Muscle layer of colon (tissue), 2 donors: Measurements from ENCODE around the gene HAUS5.

Source experiments
- H3K27ac ChIP-seq: one replicate; pipeline ENCODE4 v1.7.0; 2013; ENCODE audit warnings: low read depth, mild to moderate bottlenecking, low read length, moderate library complexity
- H3K27me3 ChIP-seq, 2 donors: one replicate each; pipeline ENCODE4 v1.7.0; 2013; ENCODE audit warnings: low read length in 2 of 2, mild to moderate bottlenecking in 2 of 2; ENCODE audit not compliant: insufficient read depth in 2 of 2, control insufficient read depth in 1 of 2
- H3K36me3 ChIP-seq: one replicate; pipeline ENCODE4 v1.7.0; 2013; ENCODE audit warnings: mild to moderate bottlenecking, low read length; ENCODE audit not compliant: insufficient read depth
- H3K4me1 ChIP-seq: one replicate; pipeline ENCODE4 v1.7.0; 2013; ENCODE audit warnings: mild to moderate bottlenecking, low read length; ENCODE audit not compliant: insufficient read depth
- H3K4me3 ChIP-seq, 2 donors: one replicate each; pipeline ENCODE4 v1.7.0; 2013; ENCODE audit warnings: low read length in 2 of 2, low read depth in 1 of 2, mild to moderate bottlenecking in 1 of 2, moderate library complexity in 1 of 2
- H3K9ac ChIP-seq: one replicate; pipeline ENCODE4 v1.7.0; 2013; ENCODE audit warnings: low read length
- H3K9me3 ChIP-seq: one replicate; pipeline ENCODE4 v1.7.0; 2013; ENCODE audit warnings: mild to moderate bottlenecking, low read length
- donor health status: abdominal sarcoma.
- donor health status: Adenocarcinoma of cecum.

Gene HAUS5

DNA sequence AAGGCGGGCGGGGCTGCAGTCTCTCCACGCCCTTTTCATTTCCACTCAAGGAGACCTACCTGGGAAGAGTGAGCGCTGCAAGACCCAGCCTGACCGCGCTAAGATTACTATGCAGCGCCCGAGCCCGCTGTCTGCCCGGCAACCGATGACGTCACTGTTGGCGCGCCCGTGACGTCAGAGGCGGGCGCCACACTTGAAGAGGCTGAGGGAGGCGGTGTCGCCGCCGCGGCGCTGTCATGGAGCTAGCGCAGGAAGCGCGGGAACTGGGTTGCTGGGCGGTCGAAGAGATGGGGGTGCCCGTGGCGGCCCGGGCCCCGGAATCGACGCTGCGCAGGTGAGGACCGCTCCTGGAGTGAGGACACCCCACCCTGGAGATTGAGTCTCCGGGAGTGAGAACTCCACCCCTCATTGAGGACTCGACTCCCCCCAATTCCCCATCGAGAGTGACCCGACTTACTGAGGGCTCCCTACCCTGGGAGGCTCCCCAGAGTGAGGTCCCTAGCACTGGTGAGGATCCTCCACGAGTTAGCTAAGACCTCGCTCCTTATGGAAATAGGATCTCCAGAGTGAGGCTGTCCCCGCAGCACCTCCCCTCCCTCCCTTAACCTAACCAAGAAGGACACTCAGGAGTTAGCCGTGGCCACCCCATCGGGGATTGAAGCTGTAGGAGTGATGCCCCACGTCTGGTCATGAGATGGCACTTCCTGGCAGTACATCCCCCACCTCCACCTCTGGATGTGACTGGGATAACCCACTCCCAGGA lies at the start of gene HAUS5:
Gene HAUS5 (plus strand): TSS at position 177 of the 763 bp plus-strand sequence. CDS start 60 bp downstream, at position 237.
- H3K27ac ChIP-seq, result peak within 1 kb of the TSS; percentile 61
- H3K9me3 ChIP-seq, result no peaks in the 10 kb centered on the region
- H3K4me1 ChIP-seq, result peaks cover 11% of the 10 kb centered on the region
- H3K4me3 ChIP-seq, result peak within 1 kb of the TSS; percentile 76 to 89
- peak within 1 kb of the TSS; percentile 79 for H3K9ac ChIP-seq
- H3K36me3 ChIP-seq, result no peaks in the 10 kb centered on the region
- H3K27me3 ChIP-seq, result no peaks in the 10 kb centered on the region

GRCh38 chr19:35562776-35563175 lies 49.8 kb upstream of the HAUS5 start:
- H3K27ac ChIP-seq, result no peak overlapping the region
- no peaks in the 10 kb centered on the region for H3K36me3 ChIP-seq
- no peaks in the 10 kb centered on the region for H3K4me1 ChIP-seq
- no peaks in the 10 kb centered on the region for H3K9me3 ChIP-seq
- H3K4me3 ChIP-seq, result no peak overlapping the region
- peaks cover 10 to 41% of the 10 kb centered on the region in 2 donors for H3K27me3 ChIP-seq
- H3K9ac ChIP-seq, result no peak overlapping the region

- Histone ChIP-seq H3K27ac (no peak within 1 kb of the TSS), H3K27me3 (peaks cover 10 to 36% of the 10 kb centered on the region in 2 donors), H3K4me3 (no peak within 1 kb of the TSS), H3K9me3 (no peaks in the 10 kb centered on the region), H3K9ac (no peak within 1 kb of the TSS), H3K36me3 (no peaks in the 10 kb centered on the region), H3K4me1 (no peaks in the 10 kb centered on the region)
Measured at GRCh38 chr19:35563207-35563829, 49.2 kb upstream of the HAUS5 start, which contains the start of gene ATP4A. Gene ATP4A, minus strand, starts transcription at chr19:35563658. Its CDS starts 29 bp downstream, at chr19:35563629.

DNA sequence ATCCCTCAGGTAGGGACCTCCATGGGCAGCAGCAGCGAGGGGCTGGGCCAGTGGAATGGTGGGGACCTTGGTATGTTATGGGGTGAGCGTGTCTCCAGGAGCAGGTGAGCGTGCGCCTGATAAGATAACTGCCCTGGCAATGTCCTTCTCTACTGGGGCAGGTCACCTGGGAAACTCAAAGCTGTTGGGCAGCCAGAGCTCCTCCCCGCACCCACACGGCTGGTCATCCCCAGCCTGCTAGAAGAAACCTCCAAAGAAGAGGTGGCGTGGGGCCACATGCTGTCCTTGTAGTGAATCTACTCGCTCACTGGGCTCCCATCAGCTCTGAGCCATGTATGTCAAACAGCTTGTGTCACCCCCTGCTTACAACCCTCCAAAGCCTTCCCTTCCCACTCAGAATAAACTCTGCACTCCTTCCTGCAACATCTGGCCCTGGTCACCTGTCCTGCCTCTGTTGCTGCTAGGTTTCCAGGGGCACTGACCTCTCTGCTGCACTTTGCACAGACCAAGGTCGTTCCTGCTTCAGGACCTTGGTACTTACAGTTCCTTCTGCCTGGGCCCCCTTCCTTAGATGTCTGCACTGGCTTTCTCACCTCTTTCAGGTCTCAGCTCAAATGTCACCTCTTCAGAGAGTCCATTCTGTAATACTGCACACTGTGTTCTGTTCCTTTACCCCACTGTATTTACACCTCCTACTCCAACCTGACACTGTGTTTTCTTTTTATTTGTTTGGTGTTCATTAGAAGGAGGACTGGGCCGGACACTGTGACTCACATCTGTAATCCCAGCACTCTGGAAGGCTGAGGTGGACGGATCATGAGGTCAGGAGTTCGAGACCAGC lies 47.3 kb upstream of the HAUS5 start:
- Histone ChIP-seq H3K4me3 (no peak overlapping the region), H3K4me1 (no peaks in the 10 kb centered on the region), H3K9ac (no peak overlapping the region), H3K9me3 (no peaks in the 10 kb centered on the region), H3K27me3 (peaks cover 0 to 22% of the 10 kb centered on the region in 2 donors), H3K27ac (no peak overlapping the region), H3K36me3 (no peaks in the 10 kb centered on the region)

- Histone ChIP-seq H3K9ac (no peak overlapping the region), H3K27ac (no peak overlapping the region), H3K36me3 (no peaks in the 10 kb centered on the region), H3K4me3 (no peak overlapping the region), H3K4me1 (no peaks in the 10 kb centered on the region), H3K27me3 (peaks cover 0 to 10% of the 10 kb centered on the region in 2 donors), H3K9me3 (no peaks in the 10 kb centered on the region)
Measured at GRCh38 chr19:35566738-35567137, 45.8 kb upstream of the HAUS5 start.

DNA sequence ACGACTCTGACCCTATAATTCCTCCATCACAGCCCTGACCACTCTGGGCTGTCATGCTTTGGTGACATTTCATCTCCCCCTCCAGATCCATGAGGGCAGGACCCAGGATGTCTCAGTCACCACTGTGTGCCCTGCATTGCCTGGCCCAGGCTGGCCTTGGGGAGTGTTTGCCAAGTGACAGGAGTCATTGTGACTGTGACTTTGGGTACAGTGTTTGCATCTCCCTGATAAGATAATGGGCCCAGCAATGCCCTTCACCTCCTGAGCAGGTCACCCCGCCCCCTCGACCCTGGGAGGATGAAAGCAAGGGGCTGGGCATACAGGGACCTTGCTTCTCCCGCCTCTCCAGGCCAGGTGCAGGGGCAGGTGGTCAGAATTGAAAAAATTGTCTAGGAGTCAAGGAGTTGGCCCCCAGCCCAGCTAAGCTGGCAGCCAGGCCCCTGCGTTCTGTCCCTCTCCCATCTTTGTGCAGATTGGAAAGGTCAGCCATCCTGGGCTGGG lies 43.2 kb upstream of the HAUS5 start:
- peaks cover 0 to 5% of the 10 kb centered on the region in 2 donors for H3K27me3 ChIP-seq
- no peaks in the 10 kb centered on the region for H3K36me3 ChIP-seq
- H3K4me1 ChIP-seq, result no peaks in the 10 kb centered on the region
- no peak overlapping the region for H3K9ac ChIP-seq
- no peak overlapping the region for H3K27ac ChIP-seq
- H3K4me3 ChIP-seq, result no peak overlapping the region
- H3K9me3 ChIP-seq, result no peaks in the 10 kb centered on the region

GRCh38 chr19:35571406-35571965 lies 41.0 kb upstream of the HAUS5 start:
- Histone ChIP-seq H3K27ac (no peak overlapping the region), H3K4me3 (no peak overlapping the region), H3K4me1 (no peaks in the 10 kb centered on the region), H3K9me3 (peaks cover 4% of the 10 kb centered on the region), H3K27me3 (peaks cover 0 to 5% of the 10 kb centered on the region in 2 donors), H3K36me3 (no peaks in the 10 kb centered on the region), H3K9ac (no peak overlapping the region)

DNA sequence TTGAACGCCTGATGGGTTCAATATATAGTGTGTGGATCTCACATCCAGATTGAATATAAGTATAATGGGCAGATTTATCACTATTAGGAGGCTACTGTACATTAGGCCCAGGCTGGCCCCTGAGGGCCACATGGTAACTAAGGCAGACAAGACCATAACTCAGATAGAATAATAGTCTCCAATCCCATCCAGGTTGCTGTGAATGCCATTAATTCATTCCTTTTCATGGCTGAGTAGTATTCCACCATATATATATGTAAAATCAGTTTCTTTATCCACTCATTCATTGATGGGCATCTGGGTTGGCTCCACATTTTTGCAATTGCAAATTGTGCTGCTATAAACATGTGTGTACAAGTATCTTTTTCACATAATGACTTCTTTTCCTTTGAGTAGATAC lies 34.6 kb upstream of the HAUS5 start:
- no peak overlapping the region for H3K4me3 ChIP-seq
- no peak overlapping the region for H3K9ac ChIP-seq
- H3K36me3 ChIP-seq, result no peaks in the 10 kb centered on the region
- H3K27ac ChIP-seq, result no peak overlapping the region
- no peaks in the 10 kb centered on the region for H3K4me1 ChIP-seq
- peaks cover 4% of the 10 kb centered on the region for H3K9me3 ChIP-seq
- no peaks in the 10 kb centered on the region for H3K27me3 ChIP-seq

DNA sequence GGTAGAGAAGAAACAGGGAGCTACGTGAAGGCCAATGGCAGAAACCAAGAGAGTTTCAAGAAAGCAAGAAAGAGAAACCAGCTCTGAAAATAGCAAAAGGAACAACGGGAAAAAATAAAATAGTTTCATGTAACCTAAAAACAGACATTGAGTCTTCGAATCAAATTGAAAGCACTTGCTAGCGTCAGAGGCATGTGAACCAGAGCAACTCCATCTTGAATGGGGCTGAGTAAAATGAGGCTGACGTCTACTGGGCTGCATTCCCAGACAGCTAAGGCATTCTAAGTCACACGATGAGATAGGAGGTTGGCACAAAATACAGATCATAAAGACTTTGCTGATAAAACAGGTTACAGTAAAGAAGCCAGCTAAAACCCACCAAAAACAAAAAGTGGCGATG lies 33.8 kb upstream of the HAUS5 start:
- no peaks in the 10 kb centered on the region for H3K4me1 ChIP-seq

GRCh38 chr19:35582760-35583159 lies 29.8 kb upstream of the HAUS5 start:
- Histone ChIP-seq H3K27ac (no peak overlapping the region), H3K36me3 (no peaks in the 10 kb centered on the region), H3K4me3 (no peak overlapping the region), H3K27me3 (peaks cover 0 to 4% of the 10 kb centered on the region in 2 donors), H3K4me1 (no peaks in the 10 kb centered on the region), H3K9ac (no peak overlapping the region), H3K9me3 (no peaks in the 10 kb centered on the region)

More for the DNA sequence above, 33.8 kb upstream of the HAUS5 start:
- no peak overlapping the region for H3K4me3 ChIP-seq
- no peaks in the 10 kb centered on the region for H3K36me3 ChIP-seq
- H3K9ac ChIP-seq, result no peak overlapping the region
- H3K27me3 ChIP-seq, result no peaks in the 10 kb centered on the region
- H3K9me3 ChIP-seq, result peaks cover 4% of the 10 kb centered on the region
- no peak overlapping the region for H3K27ac ChIP-seq

DNA sequence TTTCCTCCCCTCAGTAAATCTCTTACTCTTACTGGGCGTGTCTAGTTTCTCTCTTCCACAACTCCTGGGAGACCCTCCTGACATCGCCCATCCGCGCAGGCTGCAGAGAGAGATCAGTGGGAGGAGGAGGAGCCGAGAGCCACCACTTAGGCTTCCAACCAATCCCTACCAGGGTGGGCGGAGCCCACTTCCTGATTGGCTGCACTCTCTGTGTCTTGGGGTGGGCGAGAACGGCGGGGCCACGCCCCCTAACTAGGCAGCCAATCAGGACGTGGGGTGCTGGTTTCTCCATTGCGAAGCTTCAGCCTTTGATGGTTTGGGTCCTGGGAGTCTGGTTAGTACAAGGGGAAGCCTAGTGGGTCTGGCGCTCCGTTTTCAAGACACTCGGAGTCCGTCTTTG lies 26.7 kb upstream of the HAUS5 start, which contains the start of gene PMIS2:
Gene PMIS2 (plus strand): TSS at position 326 of the 400 bp plus-strand sequence. CDS start 87 bp downstream, outside the sequence.
- no peaks in the 10 kb centered on the region for H3K9me3 ChIP-seq
- H3K4me3 ChIP-seq, result no peak within 1 kb of the TSS
- peaks cover 0 to 4% of the 10 kb centered on the region in 2 donors for H3K27me3 ChIP-seq
- no peaks in the 10 kb centered on the region for H3K36me3 ChIP-seq
- H3K9ac ChIP-seq, result no peak within 1 kb of the TSS
- H3K4me1 ChIP-seq, result no peaks in the 10 kb centered on the region
- H3K27ac ChIP-seq, result no peak within 1 kb of the TSS
